Large intestine (tissue), 3 donors: ENCODE data around the gene ALDOA. TPM values are rescaled to one million over a fixed set of nuclear protein-coding genes. Genes with fewer than 3 reads are reported as not detected.
A peak's percentile ranks its signal among the peaks of the same experiment; 100 is the strongest.

Source experiments
- DNase-seq, 2 donors: peaks; one replicate each; pipeline versions ENCODE4 v3.0.0 to v3.0.0-alpha.2; 2013
- H3K27ac ChIP-seq: one replicate; pipeline ENCODE4 v1.5.1; 2013; ENCODE audit warnings: low read length
- H3K27me3 ChIP-seq: 2 replicates; pipeline ENCODE4 v1.6.1; 2013; ENCODE audit warnings: low read length; ENCODE audit not compliant: control insufficient read depth, insufficient read depth
- H3K36me3 ChIP-seq: 2 replicates; pipeline ENCODE4 v1.6.1; 2013; ENCODE audit warnings: low read length; ENCODE audit not compliant: control insufficient read depth, insufficient read depth
- H3K4me1 ChIP-seq: one replicate; pipeline ENCODE4 v1.6.1; 2013; ENCODE audit warnings: low read length; ENCODE audit not compliant: control insufficient read depth, insufficient read depth
- H3K4me3 ChIP-seq: one replicate; pipeline ENCODE4 v1.5.1; 2013; ENCODE audit warnings: low read length
- H3K9me3 ChIP-seq: one replicate; pipeline ENCODE4 v1.6.1; 2013; ENCODE audit warnings: mild to moderate bottlenecking, low read depth, low read length, moderate library complexity; ENCODE audit not compliant: control insufficient read depth
- WGBS: methylation state at CpG from one replicate; pipeline ENCODE4 v1.1.5; 2013; ENCODE audit warnings: low lambda C conversion rate; ENCODE audit not compliant: insufficient coverage; 5-methylcytosine and 5-hydroxymethylcytosine counted together
- polyA plus RNA-seq: library from polyadenylated mRNA; unstranded; fragments of 120-200 nt; gene quantifications from one replicate; pipeline ENCODE4 v1.2.1, GENCODE V29; 2013

Gene ALDOA
- polyA plus RNA-seq, 1 donor, result 421 TPM

- peaks cover 9% of the 10 kb centered on the region for H3K4me1 ChIP-seq
- no peak overlapping the region for H3K27ac ChIP-seq
- H3K27me3 ChIP-seq, result no peaks in the 10 kb centered on the region
- H3K4me3 ChIP-seq, result no peak overlapping the region
- no peak for DNase-seq
- no peaks in the 10 kb centered on the region for H3K9me3 ChIP-seq
- no peaks in the 10 kb centered on the region for H3K36me3 ChIP-seq
- WGBS, result no CpG with 5 or more reads among the region's 10 CpGs
Observed at GRCh38 chr16:30054959-30055553, 10.5 kb upstream of the ALDOA start.

DNA sequence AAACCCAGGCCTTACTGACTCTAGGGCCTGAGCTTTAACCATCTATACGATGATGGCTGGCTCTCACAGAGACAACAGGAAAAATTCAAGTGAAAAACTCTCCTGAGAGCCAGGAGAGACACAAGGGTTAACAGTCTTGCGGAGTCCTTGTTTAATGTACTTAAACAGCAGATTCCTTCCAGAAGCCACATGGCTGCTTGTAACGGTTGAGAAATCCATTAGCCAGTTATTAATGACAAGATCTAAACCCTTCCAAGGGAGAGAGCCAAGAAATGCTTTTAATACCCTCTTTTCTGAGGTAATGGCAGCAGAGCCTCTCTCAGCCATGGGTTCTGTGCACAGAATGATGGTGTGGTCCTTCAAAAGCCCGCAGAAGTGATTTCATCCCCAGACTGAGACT, 5.2 kb upstream of the ALDOA start:
- H3K9me3 ChIP-seq, result no peaks in the 10 kb centered on the region
- 83% methylated on average over 1 of the region's 4 CpGs for WGBS
- no peak overlapping the region for H3K27ac ChIP-seq

GRCh38 chr16:30060836-30061554, 4.6 kb upstream of the ALDOA start:
- Histone ChIP-seq H3K36me3 (no peaks in the 10 kb centered on the region), H3K9me3 (no peaks in the 10 kb centered on the region), H3K27me3 (no peaks in the 10 kb centered on the region), H3K4me3 (no peak overlapping the region), H3K4me1 (peaks cover 11% of the 10 kb centered on the region), H3K27ac (no peak overlapping the region)
- no peak for DNase-seq
- WGBS, result no CpG with 5 or more reads among the region's 2 CpGs

More for the DNA sequence above, 5.2 kb upstream of the ALDOA start:
- Histone ChIP-seq H3K27me3 (no peaks in the 10 kb centered on the region), H3K4me3 (no peak overlapping the region), H3K36me3 (no peaks in the 10 kb centered on the region), H3K4me1 (peaks cover 11% of the 10 kb centered on the region)
- no peak for DNase-seq

DNA sequence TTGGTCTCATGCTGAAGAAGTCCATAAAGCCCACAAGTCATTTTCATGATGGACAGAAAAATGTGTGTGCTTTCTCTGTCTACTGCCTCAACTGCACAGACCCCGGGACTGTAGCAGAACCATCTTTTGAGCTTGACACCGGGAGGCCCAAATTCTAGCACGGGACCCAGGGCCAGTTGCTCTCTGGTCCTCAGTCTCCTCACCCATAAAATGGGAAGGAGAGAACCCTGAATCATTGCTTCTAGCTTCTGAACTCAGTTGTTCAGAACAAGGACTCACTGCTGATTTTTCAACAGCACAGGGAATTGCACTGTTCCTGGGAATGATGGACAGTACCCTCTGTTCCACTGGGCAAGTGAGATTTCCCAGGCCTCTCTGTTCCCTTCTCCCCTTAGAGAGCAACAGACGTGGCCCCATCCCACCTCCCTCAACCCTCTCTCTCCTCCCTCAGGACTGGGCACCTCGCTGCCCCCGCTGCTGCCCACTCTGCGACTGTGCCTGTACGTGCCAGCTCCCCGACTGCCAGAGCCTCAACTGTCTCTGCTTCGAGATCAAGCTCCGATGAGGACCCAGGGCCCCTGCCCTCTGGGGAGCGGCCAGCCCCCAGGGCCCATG, 2.2 kb upstream of the ALDOA start:
- Histone ChIP-seq H3K9me3 (no peaks in the 10 kb centered on the region), H3K4me3 (no peak overlapping the region), H3K27ac (peak overlapping the region; percentile 100), H3K36me3 (peaks cover 12% of the 10 kb centered on the region), H3K27me3 (no peaks in the 10 kb centered on the region), H3K4me1 (peaks cover 21% of the 10 kb centered on the region)
- no CpG with 5 or more reads among the region's 12 CpGs for WGBS
- no peak for DNase-seq

- no CpG with 5 or more reads among the region's 27 CpGs for WGBS
Observed at GRCh38 chr16:30063893-30064728, 1.4 kb upstream of the ALDOA start.

DNA sequence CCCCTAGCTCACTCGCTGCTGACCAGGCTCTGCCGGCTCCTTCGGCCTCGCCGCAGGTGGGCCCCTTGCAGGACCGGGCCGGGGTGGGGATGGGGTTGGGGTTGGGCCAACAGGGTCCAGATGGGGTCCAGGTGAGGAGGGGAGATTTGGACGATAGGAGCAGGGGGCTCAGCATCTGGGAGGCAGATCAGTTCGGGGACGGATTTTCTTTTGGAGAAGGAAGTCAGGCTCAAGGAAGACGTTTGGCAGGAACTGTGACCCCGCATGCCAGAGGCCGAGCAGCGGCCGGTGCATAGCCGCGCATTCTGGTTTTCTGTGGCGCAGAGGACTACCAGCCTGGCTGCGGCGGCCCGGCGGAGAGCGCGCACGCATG, 845 bp upstream of the ALDOA start:
- H3K9me3 ChIP-seq, result peaks cover 2% of the 10 kb centered on the region
- no peak for DNase-seq
- peaks cover 21% of the 10 kb centered on the region for H3K4me1 ChIP-seq
- peaks cover 25% of the 10 kb centered on the region for H3K36me3 ChIP-seq
- WGBS, result no CpG with 5 or more reads among the region's 25 CpGs
- no peaks in the 10 kb centered on the region for H3K27me3 ChIP-seq
- peak overlapping the region; percentile 100 for H3K27ac ChIP-seq
- peak overlapping the region; percentile 100 for H3K4me3 ChIP-seq

More at GRCh38 chr16:30063893-30064728, 1.4 kb upstream of the ALDOA start:
- peaks cover 19% of the 10 kb centered on the region for H3K36me3 ChIP-seq
- H3K9me3 ChIP-seq, result no peaks in the 10 kb centered on the region
- H3K27ac ChIP-seq, result peak overlapping the region; percentile 100
- peaks cover 21% of the 10 kb centered on the region for H3K4me1 ChIP-seq
- no peaks in the 10 kb centered on the region for H3K27me3 ChIP-seq
- peak in 1 of 2 donors; percentile 72 for DNase-seq
- H3K4me3 ChIP-seq, result peak overlapping the region; percentile 100

- WGBS, result no CpG with 5 or more reads among the region's 44 CpGs
- H3K27ac ChIP-seq, result peak overlapping the region; percentile 100
- no peaks in the 10 kb centered on the region for H3K27me3 ChIP-seq
- DNase-seq, result no peak
- peaks cover 39% of the 10 kb centered on the region for H3K36me3 ChIP-seq
- H3K4me1 ChIP-seq, result peaks cover 21% of the 10 kb centered on the region
- peak overlapping the region; percentile 100 for H3K4me3 ChIP-seq
- H3K9me3 ChIP-seq, result peaks cover 2% of the 10 kb centered on the region
Observed at GRCh38 chr16:30065943-30066760, 592 bp downstream of the ALDOA start.

DNA sequence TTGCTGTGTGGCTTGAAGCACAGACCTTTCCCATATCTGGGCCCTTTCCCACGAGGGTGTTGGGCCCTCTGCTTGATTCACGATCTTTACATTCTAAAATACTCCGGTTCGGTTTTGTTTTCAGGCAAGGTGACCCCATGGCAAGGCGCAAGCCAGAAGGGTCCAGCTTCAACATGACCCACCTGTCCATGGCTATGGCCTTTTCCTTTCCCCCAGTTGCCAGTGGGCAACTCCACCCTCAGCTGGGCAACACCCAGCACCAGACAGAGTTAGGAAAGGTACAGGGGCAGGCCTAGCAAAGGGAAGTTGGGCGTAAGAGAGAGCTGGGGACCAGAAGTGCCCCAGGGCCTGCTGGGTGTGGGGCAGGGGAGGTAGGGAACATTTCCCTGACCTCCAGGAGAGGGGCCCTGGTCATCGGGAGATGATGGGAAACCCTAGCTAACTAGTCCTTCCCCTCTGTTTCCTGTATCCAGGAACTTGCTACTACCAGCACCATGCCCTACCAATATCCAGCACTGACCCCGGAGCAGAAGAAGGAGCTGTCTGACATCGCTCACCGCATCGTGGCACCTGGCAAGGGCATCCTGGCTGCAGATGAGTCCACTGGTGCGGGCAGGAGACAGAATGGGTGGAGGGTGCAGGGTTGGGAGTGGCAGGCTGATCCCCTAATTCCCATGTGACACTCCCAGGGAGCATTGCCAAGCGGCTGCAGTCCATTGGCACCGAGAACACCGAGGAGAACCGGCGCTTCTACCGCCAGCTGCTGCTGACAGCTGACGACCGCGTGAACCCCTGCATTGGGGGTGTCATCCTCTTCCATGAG, 1.4 kb downstream of the ALDOA start:
- H3K27me3 ChIP-seq, result no peaks in the 10 kb centered on the region
- H3K4me3 ChIP-seq, result peak overlapping the region; percentile 100
- peaks cover 2% of the 10 kb centered on the region for H3K9me3 ChIP-seq
- H3K36me3 ChIP-seq, result peaks cover 45% of the 10 kb centered on the region
- peak overlapping the region; percentile 100 for H3K27ac ChIP-seq
- H3K4me1 ChIP-seq, result peaks cover 21% of the 10 kb centered on the region
- no CpG with 5 or more reads among the region's 21 CpGs for WGBS
- no peak for DNase-seq

GRCh38 chr16:30067584-30067916, 2.0 kb downstream of the ALDOA start:
- no peak overlapping the region for H3K4me3 ChIP-seq
- DNase-seq, result no peak
- no peak overlapping the region for H3K27ac ChIP-seq
- H3K4me1 ChIP-seq, result peaks cover 21% of the 10 kb centered on the region
- no peaks in the 10 kb centered on the region for H3K27me3 ChIP-seq
- peaks cover 2% of the 10 kb centered on the region for H3K9me3 ChIP-seq
- no CpG with 5 or more reads among the region's 6 CpGs for WGBS
- H3K36me3 ChIP-seq, result peaks cover 49% of the 10 kb centered on the region
